GM20431 (cell line): ENCODE data around the gene LYPD4.

Experiments used
- in situ Hi-C: fragments of 300-500 bp; cut with MseI, MboI; formaldehyde crosslinking; loops from one replicate; pipeline ENCODE4 v1.15.0; 2020; ENCODE audit warnings: low sequenced_read_pairs; ENCODE audit not compliant: unreplicated experiment

LYPD4 gene

GRCh38 chr19:41844601-41845000 is at the start of gene LYPD4:
Gene LYPD4 (minus strand): TSS chr19:41844683. CDS start chr19:41839285, 5,398 bp downstream.
- in situ Hi-C loops, result no loop called here

- in situ Hi-C loops, result no loop called here
Observed at GRCh38 chr19:41893899-41894298, 49.4 kb upstream of the LYPD4 start.

DNA sequence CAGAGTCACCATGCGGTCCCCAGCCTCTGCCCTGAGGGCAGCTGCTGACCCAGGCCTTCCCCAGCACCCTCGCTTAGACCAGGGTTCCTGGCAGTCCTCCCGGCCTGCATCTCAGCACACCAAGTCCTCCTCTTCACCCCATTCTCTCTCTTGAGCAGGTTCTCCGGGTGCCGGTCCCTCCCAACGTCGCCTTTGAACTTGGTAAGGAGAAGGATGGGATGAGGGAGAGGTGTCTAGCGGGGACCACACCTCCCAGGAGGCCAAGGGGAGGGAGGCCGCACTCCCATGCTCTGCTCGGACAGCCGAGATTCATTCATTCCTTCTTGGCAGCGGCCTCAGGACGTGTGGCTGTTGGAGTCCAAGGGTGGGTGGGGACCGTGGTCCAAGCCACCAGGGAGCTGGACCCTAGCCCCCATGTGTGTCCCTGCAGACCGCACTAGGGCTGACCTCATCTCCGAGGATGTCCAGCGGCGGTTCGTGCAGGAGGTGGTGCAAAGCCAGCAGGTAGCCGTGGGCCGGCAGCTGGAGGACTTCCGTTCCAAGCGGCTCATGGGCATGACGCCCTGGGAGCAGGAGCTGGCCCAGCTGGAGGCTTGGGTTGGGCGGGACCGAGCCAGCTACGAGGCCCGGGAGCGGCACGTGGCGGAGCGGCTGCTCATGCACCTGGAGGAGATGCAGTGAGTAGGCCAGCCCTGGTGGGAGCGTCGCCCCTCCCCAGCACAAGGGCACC is 47.9 kb upstream of the LYPD4 start:
- in situ Hi-C loops, result no loop called here

- in situ Hi-C loops, result no loop called here
Observed at GRCh38 chr19:41890936-41891335, 46.5 kb upstream of the LYPD4 start.

- in situ Hi-C loops, result no loop called here
Observed at GRCh38 chr19:41889896-41890295, 45.4 kb upstream of the LYPD4 start.

GRCh38 chr19:41888926-41889325 is 44.4 kb upstream of the LYPD4 start:
- in situ Hi-C loops, result no loop called here

- in situ Hi-C loops, result no loop called here
Observed at GRCh38 chr19:41887711-41888382, 43.4 kb upstream of the LYPD4 start.

DNA sequence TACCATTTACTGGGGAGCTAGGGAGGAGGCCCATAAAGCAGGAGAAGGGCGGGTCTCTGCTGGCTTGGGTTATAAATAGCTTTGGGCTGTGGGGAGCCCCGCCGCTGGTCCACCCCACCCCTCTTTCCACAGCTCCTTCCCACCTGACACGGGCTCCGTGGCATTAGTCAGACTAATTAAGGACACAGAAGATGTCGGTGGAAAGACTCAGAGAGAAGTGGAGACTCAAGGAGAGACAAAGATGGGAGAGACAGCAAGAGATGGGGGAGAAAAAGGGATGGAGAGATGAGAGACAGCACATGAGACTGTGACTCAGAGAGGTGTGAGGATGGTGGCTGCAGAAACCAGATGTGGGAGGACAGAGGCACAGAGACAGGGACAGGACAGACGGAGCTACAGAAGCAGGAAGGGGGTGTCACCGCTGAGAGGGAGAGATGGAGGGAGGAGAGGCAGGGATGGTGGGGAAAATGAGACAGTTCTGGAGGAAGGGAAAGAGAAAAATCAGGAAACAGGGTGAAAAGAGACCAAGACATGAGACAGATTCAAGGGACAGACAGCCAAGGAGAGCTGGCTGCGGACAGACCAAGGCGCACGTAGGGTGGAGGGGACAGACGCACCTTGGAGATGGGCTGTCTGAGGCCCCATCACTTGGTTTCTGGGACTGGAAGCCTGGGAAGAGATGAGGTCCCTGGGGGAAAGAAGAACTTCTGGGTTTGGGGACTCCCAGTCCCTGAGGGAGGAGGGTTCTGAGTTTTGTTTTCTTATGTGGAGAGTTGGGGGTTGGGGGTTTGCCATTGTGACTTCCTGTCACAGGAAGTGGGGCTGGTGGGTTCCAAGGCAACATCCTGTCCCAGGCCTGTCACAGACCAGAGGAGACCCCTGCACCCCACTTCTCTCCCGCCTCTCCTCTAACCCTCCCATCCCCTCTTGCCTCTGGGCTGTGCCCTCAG is 42.6 kb upstream of the LYPD4 start:
- in situ Hi-C loops, result no loop called here

DNA sequence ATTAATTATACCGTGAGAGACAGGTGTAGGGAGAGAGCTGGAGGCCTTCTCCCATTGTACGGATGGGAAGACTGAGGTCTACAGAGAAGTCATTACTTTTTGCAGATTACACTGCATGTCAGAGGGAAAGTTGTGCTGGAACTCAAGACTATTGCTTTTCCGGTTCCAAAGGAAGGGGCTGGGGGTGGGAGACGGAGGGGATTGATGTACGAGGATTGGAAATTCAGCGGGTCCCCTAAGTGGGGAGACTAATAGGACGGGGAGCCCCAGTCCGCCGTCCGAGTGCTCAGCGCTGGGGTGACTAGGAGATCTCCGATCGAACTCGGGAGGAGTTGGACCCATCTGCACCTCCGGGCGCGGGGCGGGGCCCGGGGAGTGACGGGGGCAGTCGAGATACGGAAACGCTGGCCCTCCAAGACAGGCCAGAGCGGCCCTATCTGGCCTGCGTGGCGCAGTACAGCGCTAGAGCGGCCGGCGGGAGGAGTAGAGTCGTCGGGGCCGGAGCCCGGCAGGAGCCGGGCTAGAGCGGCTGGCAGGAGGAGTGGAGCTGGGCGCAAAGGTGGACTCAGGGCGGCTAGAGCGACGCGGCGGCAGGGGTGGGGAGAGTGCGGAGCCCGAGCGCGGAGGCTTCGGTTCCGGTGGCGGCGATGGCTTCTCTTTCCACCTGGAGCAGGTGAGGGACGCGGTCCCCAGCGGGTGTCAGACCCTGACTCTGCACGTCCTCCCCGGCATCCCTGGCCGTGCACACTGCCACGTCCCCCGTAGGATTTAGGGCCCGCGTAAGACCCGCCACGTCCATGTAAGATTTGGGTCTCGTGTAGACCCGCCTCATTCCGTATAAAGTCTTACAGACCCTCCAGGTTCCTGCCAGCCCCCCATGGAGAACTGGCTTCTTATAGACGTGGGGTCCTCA is 39.6 kb upstream of the LYPD4 start:
- in situ Hi-C loops, result no loop called here

GRCh38 chr19:41883463-41883820 is 39.0 kb upstream of the LYPD4 start:
- in situ Hi-C loops, result no loop called here

DNA sequence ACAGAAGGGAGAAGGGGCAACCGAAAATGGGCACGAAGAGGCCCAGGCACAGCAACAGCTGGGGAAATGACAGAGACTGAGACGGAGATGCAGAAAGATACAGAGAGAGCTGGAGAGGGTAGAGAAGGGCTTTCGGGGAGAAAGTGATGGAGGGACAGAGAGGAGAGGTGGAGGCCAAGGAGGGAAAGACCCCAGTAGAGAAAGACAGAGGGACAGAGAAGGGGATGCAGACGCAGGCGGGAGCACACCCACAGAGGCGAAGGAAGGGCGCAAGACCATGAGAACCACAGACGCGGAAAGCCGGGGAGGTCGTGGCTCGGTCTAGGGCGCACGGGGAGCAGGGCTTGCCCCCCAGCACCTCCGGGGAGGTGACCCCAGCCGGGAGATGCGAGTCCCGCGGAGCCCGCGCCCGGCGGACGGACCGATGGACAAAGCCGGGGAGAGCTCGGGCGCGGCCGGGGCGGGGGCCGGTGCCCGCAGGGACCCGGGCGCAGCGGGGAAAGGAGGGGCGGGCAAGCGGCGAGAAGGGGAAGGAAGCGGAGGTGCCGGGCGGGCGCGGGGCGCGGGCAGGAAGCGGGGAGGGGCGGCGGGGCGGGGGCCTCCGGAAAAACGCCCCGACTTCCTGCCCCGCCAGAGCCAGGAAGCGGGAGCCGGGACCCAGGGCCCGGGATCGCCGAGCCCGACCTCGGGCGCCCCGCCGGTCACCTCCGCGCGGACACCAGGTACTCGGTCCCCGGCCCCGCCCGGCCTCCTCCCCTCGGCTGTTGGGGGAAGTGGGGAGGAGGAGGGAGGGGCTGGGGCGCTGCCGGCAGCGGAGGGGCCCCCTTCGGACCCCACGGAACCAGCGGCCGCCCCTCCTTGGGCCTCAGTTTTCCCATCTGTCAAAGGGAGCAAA is 38.3 kb upstream of the LYPD4 start, which contains the start of gene ARHGEF1:
TSS of gene ARHGEF1 (plus strand) at position 617 of the 895 bp plus-strand sequence. CDS start 4,899 bp downstream, outside the sequence.
- in situ Hi-C loops, result no loop called here

GRCh38 chr19:41880329-41880708 is 35.8 kb upstream of the LYPD4 start:
- in situ Hi-C loops, result no loop called here

- in situ Hi-C loops, result no loop called here
Observed at GRCh38 chr19:41879670-41880328, 35.3 kb upstream of the LYPD4 start.

GRCh38 chr19:41879080-41879479 is 34.6 kb upstream of the LYPD4 start:
- in situ Hi-C loops, result no loop called here

DNA sequence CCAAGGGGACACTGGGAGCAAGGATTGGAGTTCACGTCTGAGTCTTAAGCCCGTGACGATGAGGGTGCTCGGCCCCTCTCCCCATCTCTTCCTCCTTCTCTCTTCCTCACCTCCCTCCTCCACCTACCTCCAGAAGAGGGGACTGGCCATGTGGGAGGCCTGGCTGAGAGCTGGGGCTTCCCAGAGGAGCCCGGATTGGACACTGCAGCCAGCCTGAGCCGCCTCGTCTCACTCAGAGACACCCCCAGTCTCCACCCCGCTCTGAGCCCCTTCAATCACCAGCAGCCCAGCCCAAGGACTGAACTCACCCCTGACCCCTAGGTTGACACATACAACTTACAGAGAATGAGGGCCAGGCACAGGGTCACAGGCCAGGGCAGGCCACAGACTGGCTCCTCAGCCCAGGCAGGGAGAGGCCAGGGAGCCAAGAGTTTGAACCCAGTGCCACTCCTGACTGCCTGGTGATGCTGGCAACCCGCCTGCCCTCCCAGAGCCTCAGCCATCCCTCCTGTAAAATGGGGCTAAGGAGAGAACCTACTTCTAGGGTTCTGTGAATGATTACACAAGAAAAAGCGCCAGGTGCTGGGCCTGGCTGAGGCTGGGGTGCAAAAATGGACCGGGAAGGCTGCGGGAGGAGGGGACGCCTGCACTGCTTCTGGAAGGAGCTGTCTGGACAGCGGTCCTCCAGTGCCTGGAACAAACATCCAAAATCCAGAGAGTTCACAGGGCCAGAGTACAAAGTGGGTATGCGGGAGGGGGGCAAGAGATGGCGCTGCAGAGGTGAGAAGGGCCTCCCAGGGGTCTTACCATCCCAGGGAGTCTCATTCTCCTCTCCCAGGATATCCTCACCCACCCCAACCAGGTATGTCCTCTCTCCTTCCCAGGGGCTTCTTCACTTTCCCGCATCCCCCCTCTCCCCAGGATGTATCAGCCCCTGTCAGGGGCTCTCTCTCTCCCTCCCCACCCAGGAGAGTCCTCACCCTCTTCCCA is 33.7 kb upstream of the LYPD4 start:
- in situ Hi-C loops, result no loop called here

GRCh38 chr19:41876847-41877832 is 32.7 kb upstream of the LYPD4 start, which contains the start of gene CD79A:
Gene CD79A (plus strand): TSS chr19:41877279. CDS start chr19:41877305, 26 bp downstream.
- in situ Hi-C loops, result no loop called here
